ENCODE results near the gene FXR2. TPM values are rescaled to one million over a fixed set of nuclear protein-coding genes. Genes with fewer than 3 reads are reported as not detected.
A peak's percentile ranks its signal among the peaks of the same experiment; 100 is the strongest.

FXR2 gene
- total RNA-seq, 2 donors from 2014 or later: 22.3 to 23.4 TPM

DNA sequence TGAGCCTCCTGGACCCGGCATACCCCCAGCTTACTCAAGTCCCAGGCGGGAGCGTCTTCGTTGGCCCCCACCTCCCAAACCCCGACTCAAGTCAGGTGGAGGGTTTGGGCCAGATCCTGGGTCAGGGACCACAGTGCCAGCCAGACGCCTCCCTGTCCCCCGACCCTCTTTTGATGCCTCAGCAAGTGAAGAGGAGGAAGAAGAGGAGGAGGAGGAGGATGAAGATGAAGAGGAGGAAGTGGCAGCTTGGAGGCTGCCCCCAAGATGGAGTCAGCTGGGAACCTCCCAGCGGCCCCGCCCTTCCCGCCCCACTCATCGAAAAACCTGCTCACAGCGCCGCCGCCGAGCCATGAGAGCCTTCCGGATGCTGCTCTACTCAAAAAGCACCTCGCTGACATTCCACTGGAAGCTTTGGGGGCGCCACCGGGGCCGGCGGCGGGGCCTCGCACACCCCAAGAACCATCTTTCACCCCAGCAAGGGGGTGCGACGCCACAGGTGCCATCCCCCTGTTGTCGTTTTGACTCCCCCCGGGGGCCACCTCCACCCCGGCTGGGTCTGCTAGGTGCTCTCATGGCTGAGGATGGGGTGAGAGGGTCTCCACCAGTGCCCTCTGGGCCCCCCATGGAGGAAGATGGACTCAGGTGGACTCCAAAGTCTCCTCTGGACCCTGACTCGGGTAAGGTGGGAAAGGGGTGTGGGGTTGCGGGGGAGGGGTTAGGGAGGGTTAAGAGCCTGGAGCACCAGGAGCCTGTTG is 51.4 kb downstream of the FXR2 start:
- no peaks in the 10 kb centered on the region for H3K9me3 ChIP-seq (ENCODE audit: control insufficient read depth, low read length, poor library complexity, severe bottlenecking)
- Mint-ChIP-seq H3K27ac (no peak overlapping the region), H3K36me3 (ENCODE audit: low read depth) (peaks cover 2% of the 10 kb centered on the region), H3K27me3 (no peaks in the 10 kb centered on the region), H3K4me3 (peak overlapping the region; percentile 97), H3K4me1 (peaks cover 35% of the 10 kb centered on the region)
- DNase-seq (no peak), ATAC-seq (no peak)

DNA sequence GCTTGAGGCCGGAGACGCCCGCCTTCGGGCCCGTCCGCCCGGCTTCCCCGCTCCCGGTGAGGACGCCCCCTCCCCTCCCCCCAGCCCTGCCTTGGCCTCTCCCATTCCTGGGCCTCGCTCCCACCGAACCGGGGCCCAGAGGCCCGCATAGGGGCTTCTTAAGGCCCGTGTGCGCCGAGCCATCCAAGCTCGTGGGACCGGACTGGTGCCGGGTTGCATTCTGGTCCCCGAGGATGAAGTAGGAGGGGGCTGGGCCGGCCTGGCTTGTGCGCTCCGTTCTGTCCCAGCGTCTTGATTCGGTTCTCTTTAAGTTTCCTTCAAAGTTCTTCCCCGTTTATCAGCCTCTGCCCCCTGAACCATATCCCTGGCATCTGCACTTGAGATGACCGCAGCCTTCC is 52.5 kb downstream of the FXR2 start:
- Mint-ChIP-seq H3K4me3 (peak overlapping the region; percentile 97), H3K27ac (peak overlapping the region; percentile 95), H3K27me3 (no peaks in the 10 kb centered on the region), H3K36me3 (ENCODE audit: low read depth) (no peaks in the 10 kb centered on the region), H3K4me1 (peaks cover 32% of the 10 kb centered on the region)
- no peaks in the 10 kb centered on the region for H3K9me3 ChIP-seq (ENCODE audit: control insufficient read depth, low read length, poor library complexity, severe bottlenecking)
- no peak for DNase-seq
- no peak for ATAC-seq

DNA sequence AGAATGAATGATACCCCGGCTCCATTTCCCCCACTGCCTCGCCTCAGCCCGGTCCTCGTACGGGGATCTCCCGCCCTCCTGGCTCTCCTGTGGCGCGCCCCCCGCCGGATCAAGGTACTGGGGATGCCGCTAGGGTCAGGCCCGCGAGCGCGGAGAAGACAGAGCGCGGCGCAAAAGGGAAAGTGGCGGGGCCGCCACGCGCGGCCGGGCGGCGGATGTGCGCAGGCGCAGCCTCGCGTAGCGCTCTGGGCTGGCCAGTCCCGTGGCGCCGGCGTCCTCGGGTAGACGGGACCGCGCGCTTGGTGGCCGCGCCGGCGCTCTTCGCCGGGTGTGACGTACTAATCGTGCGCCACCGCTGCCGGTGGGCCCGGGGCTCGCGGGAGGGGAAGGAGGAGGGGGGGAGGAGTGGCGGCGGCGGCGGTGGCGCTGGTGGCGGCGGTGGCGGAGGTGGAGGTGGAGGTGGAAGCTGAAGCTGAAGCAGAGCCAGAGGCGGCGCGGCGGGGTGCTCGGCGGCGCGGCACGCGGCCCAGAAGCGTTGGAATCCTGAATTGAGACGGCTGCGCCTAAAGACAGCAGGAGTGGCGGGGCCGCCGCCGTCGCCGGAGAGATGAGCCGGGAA is 53.0 kb downstream of the FXR2 start, which contains the start of gene SENP3:
TSS of gene SENP3 (plus strand) at position 331 of the 619 bp plus-strand sequence. CDS start 1,158 bp downstream, outside the sequence.
- DNase-seq: peak; percentile 86 to 95 (median 93)
- no peaks in the 10 kb centered on the region for H3K9me3 ChIP-seq (ENCODE audit: control insufficient read depth, low read length, poor library complexity, severe bottlenecking)
- Mint-ChIP-seq H3K27me3 (no peaks in the 10 kb centered on the region), H3K36me3 (ENCODE audit: low read depth) (no peaks in the 10 kb centered on the region), H3K4me1 (peaks cover 32% of the 10 kb centered on the region), H3K27ac (peak within 1 kb of the TSS; percentile 95), H3K4me3 (peak within 1 kb of the TSS; percentile 97)
- ATAC-seq: peak; percentile 88

DNA sequence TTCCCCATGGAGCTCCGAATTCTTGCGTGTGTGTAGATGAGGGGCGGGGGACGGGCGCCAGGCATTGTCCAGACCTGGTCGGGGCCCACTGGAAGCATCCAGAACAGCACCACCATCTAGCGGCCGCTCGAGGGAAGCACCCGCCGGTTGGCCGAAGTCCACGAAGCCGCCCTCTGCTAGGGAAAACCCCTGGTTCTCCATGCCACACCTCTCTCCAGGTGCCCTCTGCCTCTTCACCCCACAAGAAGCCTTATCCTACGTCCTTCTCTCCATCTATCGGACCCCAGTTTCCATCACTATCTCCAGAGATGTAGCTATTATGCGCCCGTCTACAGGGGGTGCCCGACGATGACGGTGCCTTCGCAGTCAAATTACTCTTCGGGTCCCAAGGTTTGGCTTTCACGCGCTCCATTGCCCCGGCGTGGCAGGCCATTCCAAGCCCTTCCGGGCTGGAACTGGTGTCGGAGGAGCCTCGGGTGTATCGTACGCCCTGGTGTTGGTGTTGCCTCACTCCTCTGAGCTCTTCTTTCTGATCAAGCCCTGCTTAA is 53.6 kb downstream of the FXR2 start:
- no peaks in the 10 kb centered on the region for H3K9me3 ChIP-seq (ENCODE audit: control insufficient read depth, low read length, poor library complexity, severe bottlenecking)
- ATAC-seq (peak; percentile 70), DNase-seq (peak; percentile 65 to 72 (median 67))
- no peaks in the 10 kb centered on the region for H3K36me3 Mint-ChIP-seq (ENCODE audit: low read depth)
- peak overlapping the region; percentile 95 for H3K27ac Mint-ChIP-seq
- no peaks in the 10 kb centered on the region for H3K27me3 Mint-ChIP-seq
- peak overlapping the region; percentile 97 for H3K4me3 Mint-ChIP-seq
- H3K4me1 Mint-ChIP-seq: peaks cover 35% of the 10 kb centered on the region

DNA sequence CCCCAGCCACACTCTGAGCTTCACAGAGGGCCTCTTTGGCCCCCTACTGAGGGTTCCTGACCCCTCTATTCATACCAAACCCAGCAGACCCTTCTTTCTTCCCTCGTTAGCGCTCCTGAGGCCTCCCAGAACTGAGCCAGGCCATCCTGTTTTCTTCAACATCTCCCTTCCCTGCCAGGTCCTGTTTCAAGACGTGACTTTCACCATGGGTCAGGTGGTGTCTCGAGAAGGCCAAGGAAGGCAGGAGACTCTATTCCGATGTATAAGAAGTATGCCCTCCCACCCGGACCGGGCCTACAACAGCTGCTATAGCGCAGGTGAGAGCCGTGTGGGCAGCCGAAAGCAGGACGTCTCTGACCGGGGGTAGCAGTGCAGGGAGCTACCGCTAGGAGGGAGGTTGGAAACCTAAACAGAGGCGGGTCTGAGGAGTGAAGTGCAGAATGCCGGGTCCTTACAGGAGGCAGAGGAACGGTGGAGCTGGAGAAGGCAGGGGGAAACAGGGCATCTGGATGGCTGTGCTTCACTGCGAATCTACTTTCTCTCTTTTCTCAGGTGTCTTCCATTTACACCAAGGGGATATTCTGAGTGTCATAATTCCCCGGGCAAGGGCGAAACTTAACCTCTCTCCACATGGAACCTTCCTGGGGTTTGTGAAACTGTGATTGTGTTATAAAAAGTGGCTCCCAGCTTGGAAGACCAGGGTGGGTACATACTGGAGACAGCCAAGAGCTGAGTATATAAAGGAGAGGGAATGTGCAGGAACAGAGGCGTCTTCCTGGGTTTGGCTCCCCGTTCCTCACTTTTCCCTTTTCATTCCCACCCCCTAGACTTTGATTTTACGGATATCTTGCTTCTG is 54.3 kb downstream of the FXR2 start:
- peak in 1 of 3 donors; percentile 48 for DNase-seq
- peak; percentile 36 for ATAC-seq
- no peaks in the 10 kb centered on the region for H3K36me3 Mint-ChIP-seq (ENCODE audit: low read depth)
- H3K27me3 Mint-ChIP-seq: no peaks in the 10 kb centered on the region
- H3K27ac Mint-ChIP-seq: peak overlapping the region; percentile 95
- H3K4me3 Mint-ChIP-seq: peak overlapping the region; percentile 97
- no peaks in the 10 kb centered on the region for H3K9me3 ChIP-seq (ENCODE audit: control insufficient read depth, low read length, poor library complexity, severe bottlenecking)
- peaks cover 38% of the 10 kb centered on the region for H3K4me1 Mint-ChIP-seq

DNA sequence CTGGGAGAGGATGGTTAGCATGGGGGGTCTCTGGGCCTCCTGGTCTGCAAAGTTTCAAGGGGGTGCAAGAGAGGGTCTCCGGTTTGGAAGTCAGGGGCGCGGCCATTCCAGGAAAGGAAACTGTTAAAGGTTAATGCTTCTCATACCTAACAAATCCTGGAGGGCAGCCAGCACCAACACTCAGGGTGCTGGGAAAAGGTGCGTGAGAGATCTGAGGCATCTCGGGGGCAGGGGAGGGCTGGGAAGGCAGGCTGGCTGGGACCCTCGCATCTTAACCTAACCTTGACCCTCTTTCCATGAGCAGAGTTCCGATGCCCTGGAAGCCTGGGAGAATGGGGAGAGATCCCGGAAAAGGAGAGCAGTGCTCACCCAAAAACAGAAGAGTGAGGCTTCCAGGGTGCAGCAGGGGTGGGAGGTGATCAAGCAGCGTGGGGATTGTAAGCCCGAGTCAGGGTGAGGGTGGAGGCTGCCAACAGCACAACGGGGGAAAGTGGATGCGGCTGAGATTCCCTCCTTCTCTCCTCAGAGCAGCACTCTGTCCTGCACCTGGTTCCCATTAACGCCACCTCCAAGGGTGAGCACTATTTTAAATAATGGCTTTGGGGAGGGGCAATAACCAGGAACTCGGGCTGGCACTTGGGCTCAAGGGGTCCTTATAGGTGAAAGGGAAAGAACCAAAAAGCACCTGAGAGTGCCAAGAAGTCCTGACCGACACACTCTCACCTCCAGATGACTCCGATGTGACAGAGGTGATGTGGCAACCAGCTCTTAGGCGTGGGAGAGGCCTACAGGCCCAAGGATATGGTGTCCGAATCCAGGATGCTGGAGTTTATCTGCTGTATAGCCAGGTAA is 55.2 kb downstream of the FXR2 start:
- no peak for ATAC-seq
- Mint-ChIP-seq H3K27ac (peak overlapping the region; percentile 95), H3K36me3 (ENCODE audit: low read depth) (no peaks in the 10 kb centered on the region), H3K27me3 (no peaks in the 10 kb centered on the region), H3K4me1 (peaks cover 44% of the 10 kb centered on the region), H3K4me3 (peak overlapping the region; percentile 19)
- H3K9me3 ChIP-seq (ENCODE audit: control insufficient read depth, low read length, poor library complexity, severe bottlenecking): no peaks in the 10 kb centered on the region
- DNase-seq: no peak

DNA sequence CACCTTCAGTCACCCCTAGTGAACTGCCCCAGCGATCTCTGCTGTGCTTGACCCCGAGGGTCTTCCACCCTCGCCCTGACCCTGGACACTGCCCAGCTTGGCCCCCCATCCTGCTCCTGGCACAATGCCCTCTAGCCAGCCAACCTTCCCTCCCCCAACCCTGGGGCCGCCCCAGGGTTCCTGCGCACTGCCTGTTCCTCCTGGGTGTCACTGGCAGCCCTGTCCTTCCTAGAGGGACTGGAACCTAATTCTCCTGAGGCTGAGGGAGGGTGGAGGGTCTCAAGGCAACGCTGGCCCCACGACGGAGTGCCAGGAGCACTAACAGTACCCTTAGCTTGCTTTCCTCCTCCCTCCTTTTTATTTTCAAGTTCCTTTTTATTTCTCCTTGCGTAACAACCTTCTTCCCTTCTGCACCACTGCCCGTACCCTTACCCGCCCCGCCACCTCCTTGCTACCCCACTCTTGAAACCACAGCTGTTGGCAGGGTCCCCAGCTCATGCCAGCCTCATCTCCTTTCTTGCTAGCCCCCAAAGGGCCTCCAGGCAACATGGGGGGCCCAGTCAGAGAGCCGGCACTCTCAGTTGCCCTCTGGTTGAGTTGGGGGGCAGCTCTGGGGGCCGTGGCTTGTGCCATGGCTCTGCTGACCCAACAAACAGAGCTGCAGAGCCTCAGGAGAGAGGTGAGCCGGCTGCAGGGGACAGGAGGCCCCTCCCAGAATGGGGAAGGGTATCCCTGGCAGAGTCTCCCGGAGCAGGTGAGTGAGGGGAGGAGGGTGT is 56.0 kb downstream of the FXR2 start, which contains the start of gene TNFSF13:
TSS of gene TNFSF13 (plus strand) at position 207 of the 776 bp plus-strand sequence. CDS start at position 497, 290 bp downstream.
- H3K9me3 ChIP-seq (ENCODE audit: control insufficient read depth, low read length, poor library complexity, severe bottlenecking): no peaks in the 10 kb centered on the region
- peak within 1 kb of the TSS; percentile 53 for H3K4me3 Mint-ChIP-seq
- H3K27ac Mint-ChIP-seq: peak within 1 kb of the TSS; percentile 47
- peaks cover 45% of the 10 kb centered on the region for H3K4me1 Mint-ChIP-seq
- H3K27me3 Mint-ChIP-seq: no peaks in the 10 kb centered on the region
- no peaks in the 10 kb centered on the region for H3K36me3 Mint-ChIP-seq (ENCODE audit: low read depth)
- ATAC-seq: no peak
- no peak for DNase-seq

DNA sequence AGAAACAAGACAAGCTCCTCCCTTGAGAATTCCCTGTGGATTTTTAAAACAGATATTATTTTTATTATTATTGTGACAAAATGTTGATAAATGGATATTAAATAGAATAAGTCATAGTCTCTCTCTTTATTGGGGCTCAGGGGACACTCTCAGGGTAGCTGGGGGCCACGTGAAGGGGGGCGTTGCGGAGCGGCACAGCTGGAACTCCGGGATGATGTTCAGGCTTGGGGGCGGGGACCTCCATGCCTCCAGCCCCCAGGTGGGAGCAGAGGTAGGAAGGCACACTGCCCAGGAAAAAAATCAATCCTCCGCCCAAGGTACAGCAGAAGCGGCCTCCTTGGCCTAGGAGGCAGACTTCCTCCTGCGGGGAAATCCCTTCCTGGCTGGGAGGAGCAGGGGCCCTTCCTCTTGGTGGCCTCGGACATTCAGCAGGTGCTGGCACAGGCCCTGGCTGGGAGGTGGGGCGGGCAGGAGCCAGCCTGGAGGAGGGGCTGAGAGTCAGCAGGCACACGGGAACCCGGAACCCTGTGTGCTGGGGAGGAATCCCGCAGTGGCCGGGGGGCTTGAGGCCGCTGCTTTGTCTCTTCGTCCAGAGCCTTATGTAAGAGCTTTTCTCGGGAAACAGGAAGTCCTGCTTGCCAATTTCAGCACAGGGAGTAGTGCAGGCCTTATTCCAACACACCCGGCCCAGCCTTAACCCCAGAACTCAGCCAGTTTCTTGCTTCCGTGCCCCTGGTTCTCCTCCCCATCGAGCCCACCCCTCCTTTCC is 56.7 kb downstream of the FXR2 start:
- Mint-ChIP-seq H3K27me3 (no peaks in the 10 kb centered on the region), H3K36me3 (ENCODE audit: low read depth) (no peaks in the 10 kb centered on the region), H3K4me1 (peaks cover 52% of the 10 kb centered on the region), H3K4me3 (peak overlapping the region; percentile 53), H3K27ac (peak overlapping the region; percentile 47)
- H3K9me3 ChIP-seq (ENCODE audit: control insufficient read depth, low read length, poor library complexity, severe bottlenecking): no peaks in the 10 kb centered on the region
- ATAC-seq: no peak
- DNase-seq: no peak

DNA sequence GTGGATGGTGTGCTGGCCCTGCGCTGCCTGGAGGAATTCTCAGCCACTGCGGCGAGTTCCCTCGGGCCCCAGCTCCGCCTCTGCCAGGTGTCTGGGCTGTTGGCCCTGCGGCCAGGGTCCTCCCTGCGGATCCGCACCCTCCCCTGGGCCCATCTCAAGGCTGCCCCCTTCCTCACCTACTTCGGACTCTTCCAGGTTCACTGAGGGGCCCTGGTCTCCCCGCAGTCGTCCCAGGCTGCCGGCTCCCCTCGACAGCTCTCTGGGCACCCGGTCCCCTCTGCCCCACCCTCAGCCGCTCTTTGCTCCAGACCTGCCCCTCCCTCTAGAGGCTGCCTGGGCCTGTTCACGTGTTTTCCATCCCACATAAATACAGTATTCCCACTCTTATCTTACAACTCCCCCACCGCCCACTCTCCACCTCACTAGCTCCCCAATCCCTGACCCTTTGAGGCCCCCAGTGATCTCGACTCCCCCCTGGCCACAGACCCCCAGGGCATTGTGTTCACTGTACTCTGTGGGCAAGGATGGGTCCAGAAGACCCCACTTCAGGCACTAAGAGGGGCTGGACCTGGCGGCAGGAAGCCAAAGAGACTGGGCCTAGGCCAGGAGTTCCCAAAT is 57.4 kb downstream of the FXR2 start:
- ATAC-seq: no peak
- no peak for DNase-seq
- Mint-ChIP-seq H3K4me3 (no peak overlapping the region), H3K36me3 (ENCODE audit: low read depth) (peaks cover 2% of the 10 kb centered on the region), H3K27ac (no peak overlapping the region), H3K27me3 (no peaks in the 10 kb centered on the region), H3K4me1 (peaks cover 52% of the 10 kb centered on the region)
- no peaks in the 10 kb centered on the region for H3K9me3 ChIP-seq (ENCODE audit: control insufficient read depth, low read length, poor library complexity, severe bottlenecking)

DNA sequence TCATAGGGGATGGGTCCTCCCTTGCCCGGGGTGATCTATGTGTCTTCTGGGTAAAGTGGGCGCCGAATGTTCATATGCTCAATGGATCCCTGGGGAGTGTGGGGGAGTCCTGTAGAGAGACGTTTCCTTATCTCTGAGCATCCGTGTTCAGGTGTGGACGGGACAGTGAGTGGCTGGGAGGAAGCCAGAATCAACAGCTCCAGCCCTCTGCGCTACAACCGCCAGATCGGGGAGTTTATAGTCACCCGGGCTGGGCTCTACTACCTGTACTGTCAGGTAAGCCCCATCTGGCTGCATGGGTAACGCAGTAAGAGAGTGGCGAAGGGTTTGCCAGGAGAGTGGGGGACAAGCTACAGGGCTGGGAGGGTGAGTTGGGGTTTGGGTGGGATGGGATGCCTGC is 58.1 kb downstream of the FXR2 start:
- Mint-ChIP-seq H3K27ac (no peak overlapping the region), H3K36me3 (ENCODE audit: low read depth) (peaks cover 2% of the 10 kb centered on the region), H3K27me3 (no peaks in the 10 kb centered on the region), H3K4me3 (no peak overlapping the region), H3K4me1 (peaks cover 55% of the 10 kb centered on the region)
- DNase-seq: no peak
- no peaks in the 10 kb centered on the region for H3K9me3 ChIP-seq (ENCODE audit: control insufficient read depth, low read length, poor library complexity, severe bottlenecking)
- no peak for ATAC-seq

Data from T-helper 17 cell (primary cell).